Activated naive CD8-positive, alpha-beta T cell treated with anti-CD3 and anti-CD28 coated beads for 36 hours (primary cell): Measurements from ENCODE around the gene NPAS3. TPM values are rescaled to one million over a fixed set of nuclear protein-coding genes. Genes with fewer than 3 reads are reported as not detected.

Experiments
- DNase-seq: peaks from one replicate; pipeline ENCODE4 v3.0.0; 2021
- H3K27ac Mint-ChIP-seq: one replicate; pipeline ENCODE4 v1.8.0; 2022; ENCODE audit warnings: mild to moderate bottlenecking, moderate library complexity, mixed read lengths
- H3K27me3 Mint-ChIP-seq: one replicate; pipeline ENCODE4 v1.8.0; 2022; ENCODE audit warnings: mild to moderate bottlenecking, mixed read lengths
- H3K36me3 Mint-ChIP-seq: one replicate; pipeline ENCODE4 v1.8.0; 2021; ENCODE audit warnings: mild to moderate bottlenecking, mixed read lengths
- H3K4me1 Mint-ChIP-seq: one replicate; pipeline ENCODE4 v1.8.0; 2021; ENCODE audit warnings: mixed read lengths
- H3K4me3 Mint-ChIP-seq: one replicate; pipeline ENCODE4 v1.8.0; 2022; ENCODE audit warnings: mild to moderate bottlenecking, moderate library complexity, mixed read lengths
- H3K9me3 Mint-ChIP-seq: one replicate; pipeline ENCODE4 v1.8.0; 2022; ENCODE audit warnings: mixed read lengths
- total RNA-seq, 2 experiments: library from RNA; stranded (reverse); gene quantifications; one replicate each; pipeline ENCODE4 v1.2.3, GENCODE V29; 2021

NPAS3 gene
- total RNA-seq, 2 experiments from 2014 or later = not detected

DNA sequence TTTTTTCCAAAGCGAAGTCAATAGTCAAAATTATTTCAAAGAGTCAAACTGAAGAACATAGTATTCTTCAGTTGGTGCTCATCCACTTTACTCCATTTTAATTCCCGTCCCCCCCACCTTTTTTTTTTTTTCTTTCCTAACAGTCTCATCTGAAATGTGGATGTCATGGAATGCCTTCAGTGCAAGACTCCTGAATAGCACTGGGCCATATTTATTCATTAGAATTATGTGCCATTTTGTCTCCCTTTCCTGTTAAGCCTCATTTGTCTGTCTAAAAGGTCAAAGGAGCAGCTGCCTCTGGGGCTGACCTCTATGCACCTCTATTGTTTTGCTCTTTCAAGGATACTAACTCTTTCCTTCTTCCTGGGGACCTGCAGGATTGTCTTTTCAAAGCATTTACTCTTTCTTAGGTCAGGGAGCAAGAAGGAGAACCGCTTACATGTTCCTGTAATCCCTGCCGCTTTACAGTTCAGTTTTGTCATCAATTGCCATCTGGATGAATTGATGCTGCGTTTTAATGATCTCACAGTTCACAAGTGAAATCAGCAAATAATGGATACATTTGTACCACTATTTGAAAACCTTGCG, 310.6 kb downstream of the NPAS3 start:
- H3K9me3 Mint-ChIP-seq = no peaks in the 10 kb centered on the region
- H3K4me3 Mint-ChIP-seq = no peak overlapping the region
- H3K36me3 Mint-ChIP-seq = no peaks in the 10 kb centered on the region
- H3K4me1 Mint-ChIP-seq = no peaks in the 10 kb centered on the region
- no peaks in the 10 kb centered on the region for H3K27me3 Mint-ChIP-seq
- no peak for DNase-seq
- no peak overlapping the region for H3K27ac Mint-ChIP-seq

DNA sequence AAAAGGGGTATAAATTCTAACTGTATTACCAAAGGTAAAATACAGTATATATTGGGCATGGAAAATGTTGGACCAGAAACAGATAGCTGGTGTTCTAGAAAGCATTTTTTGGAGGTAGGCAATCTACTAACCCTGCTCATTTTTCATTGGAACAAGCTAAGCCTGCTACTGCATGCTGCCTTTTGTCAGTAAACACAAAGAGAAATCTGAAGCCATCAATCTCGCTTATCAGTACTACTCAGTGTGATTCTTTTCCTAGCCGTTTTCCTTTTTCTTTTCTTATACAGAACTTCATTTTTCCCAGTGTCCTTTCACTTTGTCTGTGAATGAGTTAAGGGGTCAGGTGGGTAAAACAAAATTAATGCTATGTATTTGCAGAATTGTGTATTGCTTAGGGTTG, 312.3 kb downstream of the NPAS3 start:
- Mint-ChIP-seq H3K36me3 (no peaks in the 10 kb centered on the region), H3K4me3 (no peak overlapping the region), H3K4me1 (no peaks in the 10 kb centered on the region), H3K9me3 (no peaks in the 10 kb centered on the region), H3K27ac (no peak overlapping the region), H3K27me3 (no peaks in the 10 kb centered on the region)
- no peak for DNase-seq

DNA sequence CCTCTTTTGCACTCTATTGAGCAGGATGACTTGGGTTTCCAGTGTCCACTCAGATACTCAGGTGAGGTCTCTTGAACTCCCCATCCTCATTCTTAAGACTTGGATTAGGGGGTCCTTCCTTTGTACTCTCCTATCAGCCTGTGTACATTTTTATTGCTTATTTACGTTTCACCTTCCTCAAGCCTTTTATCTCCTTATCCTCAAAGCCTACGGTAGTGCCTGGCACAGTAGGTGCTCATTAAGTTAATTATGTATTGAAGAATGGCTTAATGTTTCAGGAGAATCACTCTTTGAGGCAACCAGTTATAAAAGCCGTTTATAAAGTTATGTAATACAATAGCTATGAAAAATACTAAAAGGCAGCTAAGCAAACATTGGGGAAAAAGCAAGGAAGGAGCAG, 315.7 kb downstream of the NPAS3 start:
- Mint-ChIP-seq H3K27ac (no peak overlapping the region), H3K4me3 (no peak overlapping the region), H3K9me3 (no peaks in the 10 kb centered on the region), H3K4me1 (no peaks in the 10 kb centered on the region), H3K36me3 (no peaks in the 10 kb centered on the region), H3K27me3 (no peaks in the 10 kb centered on the region)
- no peak for DNase-seq

DNA sequence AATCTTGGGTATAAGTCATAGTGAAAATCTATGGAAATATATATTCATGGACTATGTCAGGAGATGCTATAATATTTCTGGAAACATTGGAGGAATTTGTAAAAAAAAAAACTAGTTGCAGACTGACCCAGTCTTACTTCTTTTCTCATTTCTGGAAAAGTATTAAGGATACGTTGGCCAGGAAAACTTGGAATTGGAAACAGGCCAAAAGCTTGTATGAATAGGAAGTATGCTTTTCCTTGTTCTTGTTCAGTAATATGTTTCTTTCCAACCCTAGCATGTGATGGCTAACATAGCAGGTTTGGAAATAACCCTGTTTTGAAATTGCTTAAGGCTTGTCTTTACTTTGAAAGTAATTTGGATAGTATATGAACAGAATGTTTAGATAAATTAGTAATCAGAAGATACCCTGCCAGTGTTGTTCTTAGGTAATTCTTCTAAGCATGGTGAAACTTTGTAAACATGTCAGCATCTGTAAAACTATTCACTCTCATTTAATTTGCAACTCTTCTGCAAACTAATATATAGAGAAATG, 316.2 kb downstream of the NPAS3 start:
- H3K27ac Mint-ChIP-seq = no peak overlapping the region
- H3K27me3 Mint-ChIP-seq = no peaks in the 10 kb centered on the region
- H3K36me3 Mint-ChIP-seq = no peaks in the 10 kb centered on the region
- no peak for DNase-seq
- H3K4me1 Mint-ChIP-seq = no peaks in the 10 kb centered on the region
- H3K9me3 Mint-ChIP-seq = no peaks in the 10 kb centered on the region
- no peak overlapping the region for H3K4me3 Mint-ChIP-seq

DNA sequence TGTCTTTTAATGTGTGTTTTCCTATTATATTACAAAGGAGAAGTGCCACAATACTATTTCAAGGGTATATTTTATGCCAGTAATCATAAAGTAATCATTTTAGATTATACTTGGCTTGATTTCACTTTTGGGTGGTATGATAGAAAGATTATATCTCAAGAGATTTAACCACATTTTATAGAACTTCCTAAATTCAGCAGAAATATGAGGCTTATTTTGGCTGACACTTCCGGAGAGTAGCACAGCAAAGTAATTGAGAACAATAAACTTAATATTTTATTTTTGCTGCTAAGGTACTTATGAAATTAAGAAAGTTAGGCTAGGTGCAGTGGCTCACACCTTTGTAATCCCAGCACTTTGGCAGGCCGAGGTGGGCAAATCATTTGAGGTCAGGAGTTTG, 319.1 kb downstream of the NPAS3 start:
- Mint-ChIP-seq H3K4me1 (no peaks in the 10 kb centered on the region), H3K27me3 (no peaks in the 10 kb centered on the region), H3K36me3 (no peaks in the 10 kb centered on the region), H3K27ac (no peak overlapping the region), H3K9me3 (no peaks in the 10 kb centered on the region), H3K4me3 (no peak overlapping the region)
- DNase-seq = no peak

DNA sequence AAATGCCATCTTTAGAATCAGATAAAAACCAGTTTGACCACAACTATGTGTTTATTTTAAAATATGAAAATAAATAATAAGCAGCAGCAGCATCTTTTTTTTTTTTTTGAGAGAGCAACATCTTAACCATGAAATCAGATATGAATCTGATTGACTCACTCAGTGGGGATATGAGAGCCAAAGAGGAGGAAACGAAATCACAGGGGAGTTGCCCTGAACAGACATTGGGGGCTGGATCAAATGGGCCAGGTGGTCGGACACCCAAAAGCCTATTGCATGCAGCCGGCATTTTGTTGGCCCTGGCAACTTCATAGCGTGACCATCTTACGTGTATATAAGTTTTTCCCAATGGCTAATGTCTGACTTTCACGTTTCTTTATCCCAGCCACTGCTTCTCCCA, 321.1 kb downstream of the NPAS3 start:
- no peaks in the 10 kb centered on the region for H3K9me3 Mint-ChIP-seq
- DNase-seq = no peak
- H3K27ac Mint-ChIP-seq = no peak overlapping the region
- H3K4me1 Mint-ChIP-seq = no peaks in the 10 kb centered on the region
- H3K36me3 Mint-ChIP-seq = no peaks in the 10 kb centered on the region
- no peak overlapping the region for H3K4me3 Mint-ChIP-seq
- H3K27me3 Mint-ChIP-seq = no peaks in the 10 kb centered on the region

DNA sequence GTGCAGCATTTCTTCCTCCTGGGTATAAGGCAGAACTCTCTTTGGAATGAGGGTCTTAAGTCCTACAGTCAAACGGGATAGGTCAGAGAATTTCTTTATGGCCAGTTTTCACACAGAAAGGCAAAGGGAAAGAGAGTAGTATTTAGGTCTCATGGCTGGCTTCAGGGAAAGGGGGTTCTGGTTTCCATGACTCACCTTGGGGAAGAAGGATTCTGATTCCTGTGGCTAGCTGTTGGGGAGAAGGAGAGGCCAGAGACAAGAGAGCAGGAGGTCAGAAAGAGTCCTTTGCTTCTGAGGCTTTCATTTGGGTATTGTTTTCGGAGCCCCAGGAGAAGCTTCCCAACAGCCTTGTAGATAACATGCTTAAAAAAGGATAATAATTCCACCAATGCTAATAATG, 332.5 kb downstream of the NPAS3 start:
- no peaks in the 10 kb centered on the region for H3K4me1 Mint-ChIP-seq
- no peaks in the 10 kb centered on the region for H3K27me3 Mint-ChIP-seq
- DNase-seq = no peak
- H3K4me3 Mint-ChIP-seq = no peak overlapping the region
- H3K36me3 Mint-ChIP-seq = no peaks in the 10 kb centered on the region
- H3K9me3 Mint-ChIP-seq = no peaks in the 10 kb centered on the region
- H3K27ac Mint-ChIP-seq = no peak overlapping the region

DNA sequence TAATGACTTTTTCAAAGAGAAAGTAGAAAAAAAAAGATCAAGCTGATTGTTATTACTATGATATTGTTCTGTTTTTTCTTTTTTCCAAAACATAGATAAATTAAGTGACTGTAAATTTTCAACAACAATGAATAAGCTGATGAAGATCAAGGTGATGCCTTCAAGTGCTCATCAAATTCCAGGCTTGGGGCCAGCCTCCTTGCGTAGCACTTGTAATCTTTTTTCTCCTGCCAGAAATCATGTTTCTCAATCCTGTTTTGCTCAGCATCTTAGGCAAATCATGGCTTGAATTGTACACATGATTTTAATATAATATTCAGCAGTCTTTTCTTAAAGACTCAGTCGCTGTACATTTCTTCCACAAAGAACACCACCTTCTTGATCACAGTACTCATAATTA, 333.2 kb downstream of the NPAS3 start:
- Mint-ChIP-seq H3K4me1 (no peaks in the 10 kb centered on the region), H3K27ac (no peak overlapping the region), H3K4me3 (no peak overlapping the region), H3K36me3 (no peaks in the 10 kb centered on the region), H3K27me3 (no peaks in the 10 kb centered on the region), H3K9me3 (no peaks in the 10 kb centered on the region)
- no peak for DNase-seq

DNA sequence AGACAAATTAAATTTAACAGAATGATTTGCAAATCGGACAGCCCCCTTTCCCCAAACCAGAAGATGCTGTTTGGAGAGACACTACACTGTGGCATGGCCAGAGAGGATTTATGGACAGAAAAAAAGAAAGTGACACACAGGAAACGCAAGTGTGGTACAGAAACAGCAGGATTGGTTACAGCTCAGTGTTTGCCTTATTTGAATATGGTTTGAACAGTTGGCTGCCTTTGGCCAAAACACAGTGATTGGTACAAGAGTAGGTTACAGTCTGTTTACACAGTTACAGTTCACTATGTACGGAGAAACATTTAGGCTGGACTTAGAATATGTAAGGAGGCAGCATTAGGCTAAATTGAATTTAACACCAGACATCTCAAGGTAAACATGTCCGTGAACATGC, 335.3 kb downstream of the NPAS3 start:
- Mint-ChIP-seq H3K27me3 (no peaks in the 10 kb centered on the region), H3K9me3 (no peaks in the 10 kb centered on the region), H3K4me3 (no peak overlapping the region), H3K36me3 (no peaks in the 10 kb centered on the region), H3K4me1 (no peaks in the 10 kb centered on the region), H3K27ac (no peak overlapping the region)
- DNase-seq = no peak

DNA sequence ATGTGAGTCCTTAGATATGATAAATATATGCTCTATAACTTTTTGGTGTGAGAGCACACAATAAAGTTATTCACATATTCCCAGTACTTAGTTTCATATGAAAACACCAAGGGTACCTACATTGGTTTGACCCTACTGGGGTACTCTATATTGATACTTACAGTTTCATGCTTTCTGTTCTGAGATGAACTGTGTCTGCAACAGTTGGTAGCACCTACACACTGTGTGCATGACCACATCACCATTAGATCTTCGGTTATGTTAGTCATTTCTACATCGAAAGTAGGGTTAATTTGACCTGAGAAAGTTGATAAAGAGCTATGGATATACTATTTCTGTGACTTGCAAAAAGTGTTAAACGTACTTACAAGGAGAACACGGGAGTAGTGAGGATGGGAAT, 337.2 kb downstream of the NPAS3 start:
- no peaks in the 10 kb centered on the region for H3K27me3 Mint-ChIP-seq
- H3K27ac Mint-ChIP-seq = no peak overlapping the region
- no peak overlapping the region for H3K4me3 Mint-ChIP-seq
- H3K9me3 Mint-ChIP-seq = no peaks in the 10 kb centered on the region
- DNase-seq = no peak
- H3K36me3 Mint-ChIP-seq = no peaks in the 10 kb centered on the region
- no peaks in the 10 kb centered on the region for H3K4me1 Mint-ChIP-seq

DNA sequence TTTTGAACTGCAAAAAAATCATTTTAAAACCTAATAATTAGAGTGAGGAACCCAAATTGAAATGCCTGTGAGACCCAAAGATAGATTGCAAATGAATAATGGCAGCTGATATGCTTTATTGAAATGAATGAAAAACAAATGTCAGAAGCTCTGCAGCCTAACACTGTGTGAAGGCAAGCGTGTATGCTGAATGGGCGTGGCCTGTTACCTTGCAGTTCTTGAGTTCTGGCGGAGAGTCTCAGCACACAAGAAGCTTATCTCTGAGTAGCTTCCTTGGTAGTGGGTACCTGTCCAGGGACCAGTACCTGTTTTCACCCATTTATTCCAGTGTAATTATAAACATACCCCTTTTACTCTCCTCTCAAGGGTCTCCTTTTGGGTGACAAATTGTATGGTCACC, 341.2 kb downstream of the NPAS3 start:
- no peak for DNase-seq
- H3K4me1 Mint-ChIP-seq = no peaks in the 10 kb centered on the region
- H3K4me3 Mint-ChIP-seq = no peak overlapping the region
- H3K36me3 Mint-ChIP-seq = no peaks in the 10 kb centered on the region
- no peak overlapping the region for H3K27ac Mint-ChIP-seq
- no peaks in the 10 kb centered on the region for H3K27me3 Mint-ChIP-seq
- no peaks in the 10 kb centered on the region for H3K9me3 Mint-ChIP-seq

DNA sequence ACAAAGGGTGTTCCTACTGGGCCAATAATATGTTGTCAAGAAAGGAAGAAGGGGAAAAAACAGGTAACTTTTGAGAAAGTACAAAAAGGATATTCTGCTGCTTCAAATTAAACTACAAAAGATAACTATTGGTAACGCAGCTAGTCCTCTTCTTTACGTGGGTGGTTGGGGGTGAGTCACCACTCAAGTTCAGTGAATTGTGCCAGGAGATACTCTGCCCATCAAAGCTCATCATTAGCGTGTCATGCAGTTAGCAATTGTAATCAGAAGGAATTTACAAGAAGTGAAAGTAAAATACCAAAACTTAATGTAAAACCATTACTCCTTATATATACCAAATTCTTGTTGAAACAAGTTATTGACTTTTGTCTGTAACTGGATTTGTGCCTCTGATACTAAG, 342.0 kb downstream of the NPAS3 start:
- Mint-ChIP-seq H3K27me3 (no peaks in the 10 kb centered on the region), H3K27ac (no peak overlapping the region)
- DNase-seq = no peak

DNA sequence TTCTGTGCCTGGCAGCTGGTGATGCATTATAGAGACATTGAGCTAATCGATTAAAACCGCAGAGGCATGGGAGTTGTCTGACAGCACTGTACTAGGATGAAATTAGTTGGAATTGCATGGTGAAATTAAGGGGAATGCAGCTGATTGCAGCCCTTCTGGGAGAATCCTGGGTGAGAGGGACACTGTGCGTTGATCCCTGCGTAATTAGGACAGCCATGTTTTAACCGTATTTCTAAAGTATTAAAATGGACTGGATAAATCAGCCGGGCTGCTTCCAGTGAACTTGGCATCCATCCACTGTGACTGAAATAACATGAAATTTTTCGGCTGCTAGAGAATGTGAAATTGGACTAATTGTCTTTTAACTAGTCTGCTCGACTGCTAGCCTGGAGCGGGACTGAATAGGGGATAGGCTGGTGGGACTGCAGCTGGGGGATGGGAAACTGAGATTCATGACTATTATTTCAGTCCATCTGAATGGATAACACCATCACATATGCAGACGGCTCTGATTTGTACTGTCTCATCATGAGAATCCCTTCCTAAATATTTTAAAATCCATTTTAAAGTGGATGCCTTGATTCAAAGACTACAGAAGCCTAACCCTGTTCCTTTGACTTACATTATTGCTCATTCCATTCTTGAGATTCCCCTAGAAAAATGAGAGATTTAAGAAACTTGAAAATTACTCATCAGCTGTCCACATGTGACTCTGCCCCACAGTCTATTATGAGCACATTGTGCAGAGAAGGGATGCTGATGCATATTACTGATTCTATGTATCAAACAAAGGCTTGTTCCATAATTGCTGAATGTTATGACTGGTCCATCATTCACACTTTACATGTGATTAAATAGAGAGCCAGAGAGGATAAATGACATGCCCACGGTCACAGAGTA, 343.9 kb downstream of the NPAS3 start:
- Mint-ChIP-seq H3K36me3 (no peaks in the 10 kb centered on the region), H3K4me1 (no peaks in the 10 kb centered on the region), H3K9me3 (no peaks in the 10 kb centered on the region), H3K4me3 (no peak overlapping the region), H3K27ac (no peak overlapping the region), H3K27me3 (no peaks in the 10 kb centered on the region)
- no peak for DNase-seq

More for the DNA sequence above, 342.0 kb downstream of the NPAS3 start:
- Mint-ChIP-seq H3K9me3 (no peaks in the 10 kb centered on the region), H3K36me3 (no peaks in the 10 kb centered on the region), H3K4me3 (no peak overlapping the region), H3K4me1 (no peaks in the 10 kb centered on the region)

DNA sequence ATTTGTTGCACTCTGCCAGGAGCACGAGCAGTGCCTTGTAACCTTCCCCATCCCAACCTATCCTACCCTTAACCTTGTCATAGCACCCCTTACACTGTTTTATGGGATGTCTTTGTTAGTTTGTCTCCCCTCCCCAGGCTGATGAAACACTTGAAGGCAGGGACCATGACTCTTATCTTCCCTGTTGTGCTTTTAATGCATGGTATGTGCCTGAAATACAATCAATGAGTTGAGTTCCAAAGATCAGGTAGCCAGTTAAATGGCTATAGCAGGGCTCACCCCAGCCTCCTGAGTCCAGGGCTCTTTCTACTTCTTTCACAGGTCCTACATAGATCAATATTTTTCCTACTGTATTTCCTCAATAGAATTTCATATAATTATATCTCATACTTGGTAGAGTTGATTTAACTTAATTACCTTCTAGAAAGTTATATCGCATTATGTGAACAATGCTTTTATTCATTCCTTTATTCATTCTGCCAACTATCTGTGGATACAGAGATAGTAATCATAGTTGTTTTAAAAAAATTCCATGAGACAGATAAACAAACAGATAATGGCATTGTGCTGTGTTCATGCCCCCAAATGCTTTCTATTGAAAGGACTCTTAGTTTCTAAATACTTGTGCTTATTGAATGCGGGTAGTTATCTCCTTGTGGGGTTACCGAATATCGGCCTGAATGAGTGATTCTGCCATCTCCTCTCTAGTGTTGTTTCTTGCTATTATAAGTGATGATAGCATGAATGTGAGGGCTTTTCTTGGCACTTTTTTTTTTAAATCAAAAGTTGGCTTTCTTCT, 347.4 kb downstream of the NPAS3 start:
- Mint-ChIP-seq H3K4me3 (no peak overlapping the region), H3K27ac (no peak overlapping the region), H3K9me3 (no peaks in the 10 kb centered on the region), H3K4me1 (no peaks in the 10 kb centered on the region), H3K36me3 (no peaks in the 10 kb centered on the region), H3K27me3 (peaks cover 2% of the 10 kb centered on the region)
- DNase-seq = no peak

DNA sequence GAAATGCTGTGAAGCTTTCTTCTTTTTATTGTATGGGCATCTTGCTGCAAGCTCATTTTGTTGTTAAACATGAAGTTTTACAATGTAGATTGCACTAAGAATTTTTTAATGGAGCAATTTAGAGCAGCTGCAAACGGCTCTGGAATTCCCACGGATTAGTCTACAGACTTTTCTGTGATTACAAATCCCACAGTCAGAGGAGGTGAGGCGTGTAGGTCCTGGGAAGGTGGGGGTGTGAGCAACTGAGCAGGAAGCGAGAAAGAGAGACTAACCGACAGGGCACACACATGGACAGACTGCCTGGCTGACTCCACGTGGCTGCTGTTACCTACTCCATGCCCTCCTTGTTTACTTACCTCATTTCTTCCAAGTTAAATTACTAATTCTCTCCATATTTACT, 348.5 kb downstream of the NPAS3 start:
- Mint-ChIP-seq H3K4me1 (no peaks in the 10 kb centered on the region), H3K36me3 (no peaks in the 10 kb centered on the region), H3K27ac (no peak overlapping the region), H3K27me3 (peaks cover 2% of the 10 kb centered on the region), H3K9me3 (no peaks in the 10 kb centered on the region), H3K4me3 (no peak overlapping the region)
- no peak for DNase-seq
